ENCODE data around the gene MYADM. TPM values are rescaled to one million over a fixed set of nuclear protein-coding genes. Genes with fewer than 3 reads are reported as not detected.

The MYADM gene
- total and polyA plus RNA-seq, 11 donors = 75.9 to 201 (median 158) TPM

DNA sequence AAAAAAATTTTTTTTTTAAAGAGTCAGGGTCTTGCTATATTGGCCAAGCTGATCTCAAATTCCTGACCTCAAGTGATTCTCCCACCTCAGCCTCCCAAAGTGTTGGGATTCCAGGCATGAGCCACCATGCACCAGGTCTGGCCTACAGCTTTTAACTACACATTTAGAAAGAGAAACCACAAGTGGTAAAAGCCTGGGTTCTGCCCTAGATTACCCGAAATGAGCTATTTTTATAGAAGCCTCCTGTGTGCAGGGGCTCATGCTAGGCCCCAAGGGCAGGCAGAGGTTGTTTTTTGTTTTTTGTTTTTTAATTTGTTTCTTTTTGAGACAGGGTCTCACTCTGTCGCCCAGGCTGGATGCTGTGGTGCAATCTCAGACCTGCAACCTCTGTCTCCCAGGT, 14.0 kb upstream of the MYADM start:
- ATAC-seq (no peak), DNase-seq (no peak)
- intact Hi-C loops (cut with DNase I) = no loop called here
- H3K36me3 ChIP-seq = no peaks in the 10 kb centered on the region
- no peaks in the 10 kb centered on the region for H3K9me3 ChIP-seq
- peaks cover 0 to 36% (median 4%) of the 10 kb centered on the region in 12 donors for H3K4me1 ChIP-seq
- H3K27ac ChIP-seq = no peak overlapping the region
- 81 to 89% (median 87%) methylated on average over 2 of the region's 2 CpGs for WGBS, 4 donors
- H3K4me3 ChIP-seq = no peak overlapping the region
- TF ChIP-seq, protein P1, sequence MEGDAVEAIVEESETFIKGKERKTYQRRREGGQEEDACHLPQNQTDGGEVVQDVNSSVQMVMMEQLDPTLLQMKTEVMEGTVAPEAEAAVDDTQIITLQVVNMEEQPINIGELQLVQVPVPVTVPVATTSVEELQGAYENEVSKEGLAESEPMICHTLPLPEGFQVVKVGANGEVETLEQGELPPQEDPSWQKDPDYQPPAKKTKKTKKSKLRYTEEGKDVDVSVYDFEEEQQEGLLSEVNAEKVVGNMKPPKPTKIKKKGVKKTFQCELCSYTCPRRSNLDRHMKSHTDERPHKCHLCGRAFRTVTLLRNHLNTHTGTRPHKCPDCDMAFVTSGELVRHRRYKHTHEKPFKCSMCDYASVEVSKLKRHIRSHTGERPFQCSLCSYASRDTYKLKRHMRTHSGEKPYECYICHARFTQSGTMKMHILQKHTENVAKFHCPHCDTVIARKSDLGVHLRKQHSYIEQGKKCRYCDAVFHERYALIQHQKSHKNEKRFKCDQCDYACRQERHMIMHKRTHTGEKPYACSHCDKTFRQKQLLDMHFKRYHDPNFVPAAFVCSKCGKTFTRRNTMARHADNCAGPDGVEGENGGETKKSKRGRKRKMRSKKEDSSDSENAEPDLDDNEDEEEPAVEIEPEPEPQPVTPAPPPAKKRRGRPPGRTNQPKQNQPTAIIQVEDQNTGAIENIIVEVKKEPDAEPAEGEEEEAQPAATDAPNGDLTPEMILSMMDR (IDR thresholded peaks at IDR 0.05) = no peak
- no peak for TF ChIP-seq POLR2A (IDR thresholded peaks at IDR 0.05)
- peaks cover 0 to 15% (median 0%) of the 10 kb centered on the region in 9 donors for H3K27me3 ChIP-seq

DNA sequence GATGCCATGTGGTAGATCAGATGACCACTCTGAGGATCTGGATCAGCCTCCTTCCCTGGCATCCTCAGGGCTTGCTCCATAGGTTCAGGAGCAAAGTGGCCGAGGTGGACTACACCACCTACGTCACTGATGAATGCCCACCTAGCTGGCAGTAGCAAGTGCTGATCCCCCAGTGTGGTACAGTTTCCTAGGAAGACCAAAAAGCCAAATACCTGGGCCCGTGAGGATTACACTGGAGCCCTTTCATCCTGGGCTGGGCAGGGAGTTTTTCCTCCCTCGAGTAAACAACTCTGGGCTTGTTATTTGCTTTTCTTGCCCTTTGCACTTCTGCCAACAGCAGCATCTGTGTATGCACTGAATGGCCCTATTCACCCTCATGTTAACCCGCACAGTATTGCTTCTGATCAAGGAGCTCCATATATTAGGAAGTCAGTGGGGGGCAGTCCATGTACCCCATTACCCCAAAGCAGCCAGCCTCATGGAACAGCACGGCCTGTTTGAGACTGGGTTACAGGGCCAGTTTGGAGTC, 3.3 kb upstream of the MYADM start:
- intact Hi-C loops (cut with DNase I) = no loop called here
- 86 to 91% (median 87%) methylated on average over 6 of the region's 6 CpGs for WGBS, 4 donors
- TF ChIP-seq POLR2A (IDR thresholded peaks at IDR 0.05) = no peak
- TF ChIP-seq, protein P1 (IDR thresholded peaks at IDR 0.05) = no peak
- no peaks in the 10 kb centered on the region for H3K9me3 ChIP-seq
- DNase-seq = no peak
- H3K36me3 ChIP-seq = no peaks in the 10 kb centered on the region
- H3K4me1 ChIP-seq = peaks cover 3 to 25% (median 18%) of the 10 kb centered on the region in 12 donors
- H3K4me3 ChIP-seq = no peak overlapping the region
- H3K27me3 ChIP-seq = no peaks in the 10 kb centered on the region
- H3K27ac ChIP-seq = no peak overlapping the region
- no peak for ATAC-seq

DNA sequence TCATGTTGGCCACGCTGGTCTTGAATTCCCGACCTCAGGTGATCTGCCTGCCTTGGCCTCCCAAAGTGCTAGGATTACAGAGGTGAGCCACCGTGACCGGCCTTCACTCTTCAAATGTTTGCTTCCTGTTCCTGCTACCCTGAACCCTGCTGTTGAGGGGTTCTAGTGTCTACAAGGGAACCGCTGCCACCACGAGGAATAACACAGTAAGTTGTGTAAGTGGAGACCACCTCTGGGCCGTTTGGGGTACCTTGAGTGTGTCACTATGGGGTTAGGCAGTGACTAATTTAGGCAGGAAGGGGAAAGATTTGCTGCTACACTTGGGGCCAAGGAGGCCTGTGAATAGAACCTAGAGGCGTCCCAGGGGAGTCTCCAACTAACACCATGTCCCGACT, 2.2 kb upstream of the MYADM start:
- Histone ChIP-seq H3K4me3 (peak overlapping the region in 9 of 12 donors; percentile 68 to 96 (median 91)), H3K9me3 (no peaks in the 10 kb centered on the region), H3K36me3 (peaks cover 0 to 2% (median 0%) of the 10 kb centered on the region in 9 donors), H3K27ac (peak overlapping the region; percentile 85 to 99 (median 94)), H3K27me3 (no peaks in the 10 kb centered on the region), H3K4me1 (peaks cover 3 to 32% (median 19%) of the 10 kb centered on the region in 12 donors)
- no peak for TF ChIP-seq POLR2A (IDR thresholded peaks at IDR 0.05)
- TF ChIP-seq, protein P1 (IDR thresholded peaks at IDR 0.05) = no peak
- ATAC-seq = no peak
- no peak for DNase-seq
- intact Hi-C loops (cut with DNase I) = loop anchor here in 2 of 10 donors (5.0 kb wide), 2 partner anchors 237 to 327 kb away; partner anchors contain the start of genes NDUFA3 (in 1 of the 2), OSCAR (in 1 of the 2) and TSEN34 (in 1 of the 2)
- WGBS, 4 donors = 59 to 63% (median 61%) methylated on average over 9 of the region's 9 CpGs

DNA sequence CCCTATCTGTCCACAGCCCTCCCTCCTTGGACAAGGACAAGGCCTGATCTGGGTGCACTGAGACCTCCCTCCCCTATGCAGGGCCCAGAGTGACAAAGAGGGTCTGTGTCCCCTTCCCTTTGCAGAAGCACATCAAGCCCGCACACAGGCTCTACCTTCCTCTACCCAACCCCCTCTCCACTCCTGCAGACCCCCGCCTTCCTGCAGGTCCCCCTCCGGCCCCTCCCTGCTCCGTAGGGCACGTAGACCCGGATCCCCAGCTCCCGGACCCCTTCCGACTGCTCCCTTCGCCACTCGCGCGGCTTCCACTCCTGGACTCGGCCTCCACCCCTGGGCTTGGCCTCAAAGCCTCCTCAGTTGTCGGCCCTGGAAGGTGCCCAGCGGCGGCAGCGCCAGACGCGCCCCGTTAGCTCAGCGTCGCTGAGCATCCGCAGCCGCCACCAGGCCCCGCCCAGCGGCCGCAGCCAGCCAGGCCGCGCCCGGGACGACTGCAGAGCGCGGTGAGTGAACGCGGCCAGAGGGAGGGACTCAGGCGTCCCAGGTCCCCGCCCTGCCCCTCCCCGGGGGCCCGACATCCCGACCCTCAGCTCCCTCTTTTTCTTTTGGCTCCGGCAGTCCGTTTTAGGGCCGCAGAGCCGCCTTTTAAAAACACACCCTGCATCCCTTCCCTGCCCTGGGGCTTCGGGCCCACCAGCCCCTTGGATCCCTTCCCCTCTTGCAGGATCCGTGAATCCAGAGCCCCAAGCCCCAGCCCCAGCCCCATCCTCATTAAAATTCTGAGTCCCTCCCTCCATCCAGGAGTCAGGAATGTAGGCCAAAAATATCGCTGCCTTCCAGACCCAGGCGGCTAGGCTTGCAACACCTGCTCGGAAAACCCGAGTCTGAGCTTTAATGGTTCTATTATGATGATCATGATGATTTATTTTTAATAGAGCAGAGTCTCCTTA, 1.5 kb upstream of the MYADM start:
- peak in 1 of 2 donors; percentile 54 for TF ChIP-seq POLR2A (IDR thresholded peaks at IDR 0.05)
- TF ChIP-seq, protein P1 (IDR thresholded peaks at IDR 0.05) = peak in 2 of 12 donors; percentile 8 to 15
- peak overlapping the region; percentile 29 to 96 (median 90) for H3K4me3 ChIP-seq
- H3K27ac ChIP-seq = peak overlapping the region; percentile 85 to 99 (median 94)
- WGBS, 4 donors = 1 to 5% (median 2%) methylated on average over 25 to 50 of the region's 50 CpGs
- DNase-seq (peak; percentile 80 to 93 (median 87)), ATAC-seq (peak; percentile 15 to 55 (median 45))
- H3K27me3 ChIP-seq = no peaks in the 10 kb centered on the region
- peaks cover 0 to 9% (median 3%) of the 10 kb centered on the region in 9 donors for H3K36me3 ChIP-seq
- peaks cover 3 to 38% (median 23%) of the 10 kb centered on the region in 12 donors for H3K4me1 ChIP-seq
- intact Hi-C loops (cut with DNase I) = loop anchor here in 2 of 10 donors (5.0 kb wide), 2 partner anchors 236 to 326 kb away; partner anchors contain the start of genes NDUFA3 (in 1 of the 2), OSCAR (in 1 of the 2) and TSEN34 (in 1 of the 2)
- no peaks in the 10 kb centered on the region for H3K9me3 ChIP-seq

All from heart left ventricle (tissue), 16 donors.